GM18520 (cell line): ENCODE results near the gene EDAR.

Source experiments
- ATAC-seq: cut with Tn5 transposase; IDR thresholded peaks from one replicate; pipeline ENCODE4 v1.9.1; 2021; ENCODE audit not compliant: unreplicated experiment

The EDAR gene

GRCh38 chr2:108969856-108970255 is 19.2 kb downstream of the EDAR start:
- ATAC-seq, result no peak

- no peak for ATAC-seq
These were observed 20.4 kb downstream of the EDAR start for GRCh38 chr2:108968619-108969018.

GRCh38 chr2:108967757-108968156 is 21.3 kb downstream of the EDAR start:
- ATAC-seq, result no peak

- no peak for ATAC-seq
These were observed 23.3 kb downstream of the EDAR start for GRCh38 chr2:108965540-108966289.

DNA sequence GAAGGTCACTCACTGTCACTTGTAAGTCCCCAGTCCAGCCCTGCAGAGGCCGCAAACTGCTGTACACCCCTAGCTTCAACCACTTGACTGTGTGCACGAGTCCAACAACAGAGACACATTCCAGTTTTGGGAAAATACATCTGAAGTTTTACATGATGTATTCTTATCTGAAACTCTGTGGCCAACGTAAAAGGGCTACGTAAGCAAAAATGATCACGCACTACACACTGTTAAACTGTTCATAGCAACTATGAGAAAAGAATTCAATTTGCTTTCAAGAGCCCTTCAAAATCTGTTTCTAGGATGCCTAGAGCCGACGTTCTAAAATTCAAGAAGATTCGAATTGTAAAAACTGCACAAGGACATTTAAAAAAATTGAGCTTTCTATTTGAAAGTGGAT is 26.0 kb downstream of the EDAR start:
- no peak for ATAC-seq

DNA sequence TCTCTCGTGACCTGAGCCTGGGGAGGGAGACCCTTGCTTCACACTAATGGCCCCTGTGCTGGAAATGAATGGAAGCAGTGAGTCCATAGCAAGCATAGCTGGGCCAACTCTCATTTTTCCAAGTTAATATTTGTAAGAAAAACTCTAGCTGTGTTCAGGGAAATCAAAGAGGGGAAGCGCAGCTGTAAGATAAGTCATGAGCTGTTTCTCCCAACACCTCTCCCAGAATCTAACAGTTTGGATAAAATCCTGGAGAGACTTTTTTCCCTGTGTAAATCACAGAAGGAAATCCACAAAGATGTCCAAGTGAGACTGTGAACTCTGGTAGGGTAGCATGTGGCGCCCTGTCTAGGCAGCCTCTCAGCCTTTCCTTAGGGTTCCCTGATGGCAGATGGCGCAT is 27.2 kb downstream of the EDAR start:
- no peak for ATAC-seq

DNA sequence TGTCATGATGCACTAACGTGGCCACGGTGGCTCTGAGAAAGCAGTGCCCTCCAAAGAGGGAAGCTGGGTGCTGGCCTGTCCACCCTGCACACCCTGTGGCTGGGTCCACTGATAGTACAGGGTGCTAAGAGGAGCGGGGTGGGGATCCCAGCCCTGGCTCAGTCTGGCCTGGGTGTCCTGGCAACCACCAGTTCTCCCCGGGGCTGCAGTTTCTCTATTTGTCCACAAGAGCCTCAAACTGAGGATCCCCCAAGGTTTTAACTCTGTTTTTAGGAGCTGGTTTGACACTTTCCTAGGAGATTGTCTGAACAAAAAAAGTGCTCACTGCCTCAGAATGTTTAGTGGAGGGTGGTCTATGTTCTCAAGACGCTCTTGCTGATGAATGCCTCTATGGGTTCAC is 29.0 kb downstream of the EDAR start:
- no peak for ATAC-seq

DNA sequence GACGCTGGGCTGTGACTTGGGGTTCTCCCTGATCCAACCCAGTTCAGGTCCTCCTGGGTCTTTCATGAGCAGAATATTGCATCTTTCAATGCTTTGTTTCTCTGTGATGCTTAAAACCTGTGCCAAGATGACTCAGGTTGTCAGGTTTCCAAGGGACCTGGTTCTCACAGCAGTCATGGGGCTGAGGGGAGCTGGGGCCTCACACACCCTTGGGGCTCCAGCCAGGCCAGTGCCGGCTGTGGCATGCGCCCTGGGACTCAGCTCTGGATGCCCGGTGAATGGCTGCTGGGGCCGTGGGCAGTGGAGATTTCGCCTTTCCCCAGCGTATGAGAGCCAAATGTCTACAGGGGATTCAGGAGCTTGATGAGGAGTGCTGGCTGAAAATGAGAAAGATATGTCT is 29.6 kb downstream of the EDAR start:
- ATAC-seq, result no peak

DNA sequence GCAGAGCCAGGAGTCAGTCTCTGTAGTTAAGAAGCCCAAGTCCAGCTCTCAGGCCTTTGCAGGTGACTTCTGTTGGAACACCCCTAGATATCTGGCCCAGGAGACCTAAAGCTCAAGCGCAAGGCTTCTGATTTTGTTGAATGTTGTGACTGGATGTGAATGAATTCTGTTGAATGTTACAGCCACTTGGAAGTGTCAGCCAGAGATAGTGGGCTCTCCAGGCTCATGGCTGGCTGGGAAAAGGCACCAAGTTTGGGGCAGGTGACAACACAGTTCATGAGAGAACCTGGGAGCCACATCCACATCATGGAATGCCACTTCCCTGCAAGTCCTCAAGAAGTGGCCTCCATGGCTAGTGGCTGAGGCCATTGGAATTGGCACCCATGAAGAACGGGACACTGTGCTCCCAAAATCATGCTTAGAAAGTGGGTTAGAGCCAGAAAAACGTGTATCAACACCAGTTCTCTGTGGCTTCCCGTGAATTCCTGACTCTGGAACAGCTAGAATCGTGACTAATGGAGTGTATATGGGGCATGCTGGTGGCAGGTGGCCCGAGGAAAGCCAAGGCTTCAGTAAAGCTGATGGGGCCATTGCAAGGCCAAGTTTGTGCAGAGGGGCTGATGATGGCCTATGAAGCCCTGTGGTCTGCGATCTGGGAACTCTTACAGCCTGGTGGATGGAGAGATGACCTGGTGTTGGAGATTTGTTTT is 30.2 kb downstream of the EDAR start:
- ATAC-seq, result no peak

DNA sequence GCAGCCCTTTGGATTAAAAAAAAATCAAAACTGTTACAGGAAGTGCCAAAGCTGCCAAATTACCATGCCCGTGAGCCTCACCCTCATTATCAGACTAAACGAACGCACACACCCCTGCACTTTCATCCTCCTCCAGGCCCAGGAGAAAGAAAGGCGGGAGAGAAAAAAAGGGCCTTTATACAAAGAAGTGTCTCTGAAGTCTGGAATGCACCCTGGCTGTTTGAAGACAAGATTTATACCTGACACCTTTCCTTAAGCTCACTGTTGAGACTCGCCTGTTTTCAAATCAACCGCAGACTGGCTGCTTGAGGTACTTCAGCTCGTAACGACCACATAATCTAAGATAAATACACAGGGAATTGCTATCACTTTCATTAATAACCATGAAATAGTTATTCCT is 31.0 kb downstream of the EDAR start:
- ATAC-seq, result no peak

DNA sequence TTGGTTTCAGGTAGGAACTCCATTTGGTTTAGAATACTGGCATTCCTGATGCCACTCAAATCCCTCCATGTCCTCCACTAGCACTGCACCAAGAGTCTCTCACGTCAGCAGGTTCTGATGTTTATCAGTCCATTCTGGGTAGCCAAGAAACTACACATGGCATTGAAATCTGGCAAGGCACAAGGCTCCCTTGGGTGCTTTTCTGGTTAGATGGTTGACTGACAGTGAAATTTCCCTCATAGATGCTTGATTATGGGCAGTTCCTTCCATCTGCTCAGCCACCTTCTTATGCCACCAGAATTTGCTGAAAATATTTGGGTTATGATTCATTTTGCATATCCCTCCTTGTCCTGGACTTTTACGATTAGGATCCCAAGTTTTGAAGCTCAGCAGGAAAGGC is 32.6 kb downstream of the EDAR start:
- no peak for ATAC-seq

- ATAC-seq, result no peak
These were observed 38.5 kb downstream of the EDAR start for GRCh38 chr2:108950369-108951135.

DNA sequence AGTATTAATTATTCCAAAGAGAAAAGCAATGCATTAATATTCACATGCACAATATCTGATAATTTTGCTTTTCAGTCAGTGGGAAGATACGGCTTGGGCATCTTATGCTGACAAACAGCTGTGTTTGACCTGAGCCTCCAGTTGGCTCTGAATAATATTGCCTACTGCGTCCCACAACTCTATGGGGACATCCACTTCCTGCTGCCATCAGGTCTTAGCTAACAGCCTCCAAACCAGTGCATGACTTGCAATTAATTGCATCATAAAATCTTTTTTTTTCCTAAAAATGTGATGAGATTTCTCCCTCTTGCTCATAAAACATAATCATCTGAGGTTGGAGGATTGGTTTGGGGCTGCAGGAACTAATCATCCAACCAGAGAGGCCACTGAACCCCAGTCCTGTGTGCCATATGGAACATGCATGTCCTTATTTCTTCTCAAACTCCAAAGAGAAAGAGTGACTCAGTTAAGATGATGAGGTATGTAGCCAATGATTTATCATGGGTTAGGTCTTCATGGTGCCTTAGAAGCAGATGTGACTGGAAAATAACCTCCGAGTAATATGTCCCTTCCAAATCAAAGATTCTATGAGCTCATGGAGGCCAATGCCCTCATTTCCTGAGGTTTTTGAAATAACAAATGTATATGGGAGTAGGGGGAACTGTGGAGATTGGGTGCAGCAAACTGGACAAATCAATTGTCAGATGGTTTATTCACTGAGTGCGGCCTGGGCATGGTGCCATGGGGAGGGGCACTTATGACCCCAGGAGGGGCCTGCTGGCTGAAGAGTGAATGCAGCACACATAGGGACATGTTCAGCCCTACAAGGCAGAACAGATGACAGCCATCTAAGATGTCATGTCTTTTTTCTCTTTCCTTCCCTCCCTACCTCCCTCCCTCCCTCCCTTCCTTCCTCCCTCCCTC is 39.4 kb downstream of the EDAR start:
- no peak for ATAC-seq

GRCh38 chr2:108947271-108947907 is 41.6 kb downstream of the EDAR start:
- ATAC-seq, result no peak

DNA sequence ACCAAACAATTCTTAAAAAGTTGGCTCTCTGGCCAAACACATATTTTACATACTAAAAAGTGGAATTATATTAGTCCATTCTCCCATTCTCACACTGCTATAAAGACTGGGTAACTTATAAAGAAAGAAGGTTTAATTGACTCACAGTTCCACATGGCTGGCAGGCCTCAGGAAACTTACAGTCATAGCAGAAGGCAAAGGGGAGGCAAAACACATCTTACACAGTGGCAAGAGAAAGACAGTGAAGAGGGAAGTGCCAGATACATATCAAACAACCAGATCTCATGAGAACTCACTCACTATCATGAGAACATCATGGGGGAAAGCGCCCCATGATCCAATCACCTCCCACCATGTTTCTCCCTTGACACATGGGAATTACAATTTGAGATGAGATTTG is 42.6 kb downstream of the EDAR start:
- ATAC-seq, result no peak

DNA sequence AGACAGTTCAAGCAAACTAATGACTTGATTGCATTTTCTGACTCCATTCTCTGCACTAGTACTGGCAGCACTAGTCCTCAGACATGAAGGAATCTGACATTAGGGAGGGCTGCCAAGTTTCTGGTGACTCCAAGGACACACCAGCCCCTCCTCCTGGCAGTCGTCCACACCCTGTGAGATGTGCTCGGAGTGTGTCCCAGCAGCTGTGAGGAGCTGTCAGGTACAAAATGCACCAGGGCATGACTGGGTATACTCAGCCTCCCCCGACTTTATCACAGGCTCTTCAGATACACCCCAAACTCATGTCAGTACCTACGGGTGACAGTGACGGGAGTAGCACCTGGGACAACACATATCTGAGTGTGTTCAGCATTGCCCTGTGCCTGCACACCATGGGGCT is 43.1 kb downstream of the EDAR start:
- no peak for ATAC-seq

DNA sequence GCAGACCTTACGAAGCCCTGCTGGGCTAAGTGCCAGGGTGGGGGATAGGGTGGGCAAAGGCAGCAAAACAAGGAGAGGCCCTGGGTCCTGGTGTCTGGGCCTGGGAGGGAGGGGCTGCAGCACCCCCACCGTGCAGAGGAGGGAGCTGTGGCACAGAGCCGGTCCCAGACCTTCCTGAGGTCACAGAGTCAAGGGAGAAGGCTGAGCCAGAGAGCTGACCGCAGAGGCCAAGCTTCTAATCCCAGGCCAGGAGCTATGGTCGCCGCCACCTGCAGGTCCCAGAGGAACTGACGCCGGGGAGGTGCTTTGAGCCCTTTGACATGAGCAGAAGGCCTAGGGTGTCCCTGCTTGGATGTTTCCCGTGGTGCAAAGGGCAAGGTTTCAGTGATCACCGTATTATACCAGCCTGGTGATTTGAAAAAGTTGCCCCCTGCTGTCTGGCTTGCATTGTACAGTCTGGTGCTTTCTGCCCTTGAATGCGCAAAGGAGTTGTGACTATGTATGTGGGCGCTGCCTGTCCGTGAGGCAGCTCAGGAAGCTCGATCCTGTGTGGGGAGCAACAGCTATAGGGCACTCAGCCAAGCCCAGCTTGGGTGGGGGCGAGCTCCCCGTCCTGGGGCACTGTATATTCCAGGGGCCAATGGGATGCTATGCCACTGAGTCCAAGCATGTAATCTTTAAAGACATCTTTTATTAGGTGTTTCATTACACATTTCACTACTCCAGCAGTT is 44.3 kb downstream of the EDAR start:
- no peak for ATAC-seq

DNA sequence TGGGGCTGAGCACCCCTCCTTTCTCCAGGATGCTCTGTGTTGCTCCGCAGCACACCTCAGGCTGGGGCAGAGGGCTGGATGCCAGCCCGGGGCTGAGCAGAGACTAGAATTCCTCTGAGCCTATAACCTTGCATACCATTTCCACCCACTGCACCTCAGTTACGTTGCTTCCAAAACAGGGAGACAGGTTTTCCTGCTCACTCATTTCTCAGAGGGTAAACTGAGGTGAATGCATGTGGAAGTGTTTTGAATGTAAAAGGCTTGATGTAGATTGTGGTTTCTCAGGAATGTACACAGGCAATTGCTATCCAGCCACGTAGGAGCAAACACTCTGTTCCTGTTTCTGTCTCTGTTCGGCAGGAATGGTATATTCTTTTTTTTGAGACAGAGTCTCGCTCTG is 45.3 kb downstream of the EDAR start:
- ATAC-seq, result no peak

- no peak for ATAC-seq
These were observed 46.1 kb downstream of the EDAR start for GRCh38 chr2:108942888-108943287.
